ENCODE data around the gene MRGPRX4. TPM values are rescaled to one million over a fixed set of nuclear protein-coding genes. Genes with fewer than 3 reads are reported as not detected.
"Not testable (repeated sequence)": the region's sequence is repeated elsewhere in the genome, so short reads cannot be mapped to it uniquely, and the experiment has no call there.

The MRGPRX4 gene
- not detected in 2 replicates for total RNA-seq (2021)
- not detected for Bru-seq, nascent RNA
- not detected for BruChase-seq, experiment 1, labeled RNA remaining after a 2-hour chase
- BruChase-seq, experiment 2, labeled RNA remaining after a 6-hour chase, result not detected
- long read RNA-seq, result 0 reads

DNA sequence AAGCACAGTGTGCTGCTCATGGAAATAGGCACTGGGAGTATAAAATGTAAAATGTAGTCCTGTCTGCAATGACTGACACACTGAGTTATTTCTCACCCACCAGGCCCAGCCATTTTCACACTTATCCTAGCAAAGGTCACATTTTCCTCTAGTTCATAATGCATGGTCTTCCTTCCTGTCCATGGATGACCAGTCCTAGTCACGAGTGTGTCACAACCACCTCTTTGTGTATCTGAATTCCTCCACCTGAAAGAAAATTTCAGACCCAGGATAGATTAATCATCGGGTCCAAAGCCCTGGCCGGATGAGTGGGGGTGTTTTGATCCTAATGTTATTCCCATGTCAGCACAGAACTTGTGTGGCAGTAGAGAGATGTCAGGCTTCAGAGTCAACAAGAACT lies at the start of gene MRGPRX4:
TSS of gene MRGPRX4 (plus strand) at position 172 of the 400 bp plus-strand sequence. CDS start 420 bp downstream, outside the sequence.
- Histone ChIP-seq H3K4me1 (ENCODE audit: insufficient read depth, low read length, poor library complexity, severe bottlenecking) (no peaks in the 10 kb centered on the region), H3K4me3 (ENCODE audit: low read depth, low read length, poor library complexity, severe bottlenecking) (no peak within 1 kb of the TSS), H3K9me3 (ENCODE audit: low read depth, low read length, poor library complexity, severe bottlenecking) (no peaks in the 10 kb centered on the region), H3K27me3 (replicated peaks; ENCODE audit: insufficient read depth, low read depth, low read length, poor library complexity) (peaks cover 5% of the 10 kb centered on the region), H3K36me3 (ENCODE audit: insufficient read depth, low read length, poor library complexity, severe bottlenecking) (no peaks in the 10 kb centered on the region), H3K27ac (ENCODE audit: low read depth, low read length, poor library complexity, severe bottlenecking) (no peak within 1 kb of the TSS)
- no TSS peak for BruUV-seq (replicated peaks)
- intact Hi-C loops (cut with micrococcal nuclease; ENCODE audit: unreplicated experiment), result no loop called here
- TF ChIP-seq, protein P1, sequence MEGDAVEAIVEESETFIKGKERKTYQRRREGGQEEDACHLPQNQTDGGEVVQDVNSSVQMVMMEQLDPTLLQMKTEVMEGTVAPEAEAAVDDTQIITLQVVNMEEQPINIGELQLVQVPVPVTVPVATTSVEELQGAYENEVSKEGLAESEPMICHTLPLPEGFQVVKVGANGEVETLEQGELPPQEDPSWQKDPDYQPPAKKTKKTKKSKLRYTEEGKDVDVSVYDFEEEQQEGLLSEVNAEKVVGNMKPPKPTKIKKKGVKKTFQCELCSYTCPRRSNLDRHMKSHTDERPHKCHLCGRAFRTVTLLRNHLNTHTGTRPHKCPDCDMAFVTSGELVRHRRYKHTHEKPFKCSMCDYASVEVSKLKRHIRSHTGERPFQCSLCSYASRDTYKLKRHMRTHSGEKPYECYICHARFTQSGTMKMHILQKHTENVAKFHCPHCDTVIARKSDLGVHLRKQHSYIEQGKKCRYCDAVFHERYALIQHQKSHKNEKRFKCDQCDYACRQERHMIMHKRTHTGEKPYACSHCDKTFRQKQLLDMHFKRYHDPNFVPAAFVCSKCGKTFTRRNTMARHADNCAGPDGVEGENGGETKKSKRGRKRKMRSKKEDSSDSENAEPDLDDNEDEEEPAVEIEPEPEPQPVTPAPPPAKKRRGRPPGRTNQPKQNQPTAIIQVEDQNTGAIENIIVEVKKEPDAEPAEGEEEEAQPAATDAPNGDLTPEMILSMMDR (conservative IDR thresholded peaks at IDR 0.05; ENCODE audit: low read depth, low read length), result no peak
- CTCF ChIA-PET, result no interaction called here
- no peak for DNase-seq (ENCODE audit: low spot score)
- POLR2A ChIA-PET (ENCODE audit: low non-redundant PET), result no interaction called here

GRCh38 chr11:18131115-18131514 lies 41.5 kb upstream of the MRGPRX4 start:
- BruUV-seq (replicated peaks), result not testable (repeated sequence)

DNA sequence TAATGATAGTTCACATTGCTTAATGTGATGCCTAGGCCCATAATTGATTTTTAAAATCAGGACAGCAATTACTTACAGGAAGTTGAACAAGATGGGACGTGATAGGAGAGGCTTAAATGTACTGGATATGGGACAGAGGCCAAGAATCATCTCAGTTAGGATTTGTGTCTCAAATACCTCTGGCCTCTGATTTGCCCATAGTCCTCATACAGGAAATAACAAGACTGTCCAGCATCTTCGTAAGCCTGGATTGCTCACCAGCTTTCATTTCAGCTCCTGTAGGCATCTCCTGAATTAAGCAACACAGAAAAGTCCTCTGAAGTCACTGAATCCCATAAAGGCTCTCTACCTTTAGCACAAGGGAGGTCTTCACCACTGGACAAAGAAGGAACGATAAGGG lies 40.3 kb upstream of the MRGPRX4 start, which contains the start of gene MRGPRX3:
TSS of gene MRGPRX3 (plus strand) at position 231 of the 400 bp plus-strand sequence. CDS start 4,632 bp downstream, outside the sequence.
- Histone ChIP-seq H3K4me1 (ENCODE audit: insufficient read depth, low read length, poor library complexity, severe bottlenecking) (no peaks in the 10 kb centered on the region), H3K27me3 (replicated peaks; ENCODE audit: insufficient read depth, low read depth, low read length, poor library complexity) (peaks cover 25% of the 10 kb centered on the region), H3K9me3 (ENCODE audit: low read depth, low read length, poor library complexity, severe bottlenecking) (no peaks in the 10 kb centered on the region), H3K4me3 (ENCODE audit: low read depth, low read length, poor library complexity, severe bottlenecking) (no peak within 1 kb of the TSS), H3K27ac (ENCODE audit: low read depth, low read length, poor library complexity, severe bottlenecking) (no peak within 1 kb of the TSS), H3K36me3 (ENCODE audit: insufficient read depth, low read length, poor library complexity, severe bottlenecking) (no peaks in the 10 kb centered on the region)
- no peak for DNase-seq (ENCODE audit: low spot score)
- no TSS peak for BruUV-seq (replicated peaks)
- intact Hi-C loops (cut with micrococcal nuclease; ENCODE audit: unreplicated experiment), result no loop called here
- CTCF ChIA-PET, result no interaction called here
- no peak for TF ChIP-seq EZH2 (IDR thresholded peaks at IDR 0.05; ENCODE audit: borderline replicate concordance, low read depth, low read length, poor library complexity, severe bottlenecking)
- TF ChIP-seq, protein P1 (conservative IDR thresholded peaks at IDR 0.05; ENCODE audit: low read depth, low read length), result no peak
- POLR2A ChIA-PET (ENCODE audit: low non-redundant PET), result no interaction called here

More at GRCh38 chr11:18131115-18131514, 41.5 kb upstream of the MRGPRX4 start:
- H3K36me3 ChIP-seq (ENCODE audit: insufficient read depth, low read length, poor library complexity, severe bottlenecking); POLR2A ChIA-PET (ENCODE audit: low non-redundant PET); intact Hi-C loops (cut with micrococcal nuclease; ENCODE audit: unreplicated experiment); H3K4me3 ChIP-seq (ENCODE audit: low read depth, low read length, poor library complexity, severe bottlenecking); H3K27ac ChIP-seq (ENCODE audit: low read depth, low read length, poor library complexity, severe bottlenecking); H3K9me3 ChIP-seq (ENCODE audit: low read depth, low read length, poor library complexity, severe bottlenecking); DNase-seq (ENCODE audit: low spot score); CTCF ChIA-PET; H3K4me1 ChIP-seq (ENCODE audit: insufficient read depth, low read length, poor library complexity, severe bottlenecking): not testable (repeated sequence)
- H3K27me3 ChIP-seq (replicated peaks; ENCODE audit: insufficient read depth, low read depth, low read length, poor library complexity), result peaks cover 25% of the 10 kb centered on the region

DNA sequence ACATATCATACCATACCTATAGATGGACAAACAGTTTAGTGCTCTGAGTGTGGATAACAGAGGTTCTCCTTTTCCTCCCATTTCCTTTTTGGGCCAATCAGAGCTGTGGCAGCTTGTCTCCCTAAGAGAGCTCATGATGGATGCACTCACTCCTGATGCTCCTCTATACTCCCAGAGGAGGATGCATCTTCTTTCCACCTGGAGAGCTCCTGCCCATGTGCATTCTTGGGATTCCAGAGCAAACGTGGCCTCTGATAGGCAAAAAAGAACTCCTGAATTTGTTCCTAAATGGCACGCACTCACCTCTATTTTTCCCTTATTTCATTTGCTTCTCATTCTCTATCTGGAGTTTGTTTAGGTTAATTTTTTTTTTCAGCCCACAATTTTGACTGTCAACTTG lies 37.3 kb upstream of the MRGPRX4 start:
- Histone ChIP-seq H3K4me3 (ENCODE audit: low read depth, low read length, poor library complexity, severe bottlenecking) (no peak overlapping the region), H3K27me3 (replicated peaks; ENCODE audit: insufficient read depth, low read depth, low read length, poor library complexity) (peaks cover 31% of the 10 kb centered on the region), H3K9me3 (ENCODE audit: low read depth, low read length, poor library complexity, severe bottlenecking) (no peaks in the 10 kb centered on the region), H3K36me3 (ENCODE audit: insufficient read depth, low read length, poor library complexity, severe bottlenecking) (no peaks in the 10 kb centered on the region), H3K27ac (ENCODE audit: low read depth, low read length, poor library complexity, severe bottlenecking) (no peak overlapping the region), H3K4me1 (ENCODE audit: insufficient read depth, low read length, poor library complexity, severe bottlenecking) (no peaks in the 10 kb centered on the region)
- TF ChIP-seq, protein P1 (conservative IDR thresholded peaks at IDR 0.05; ENCODE audit: low read depth, low read length), result no peak
- no peak for TF ChIP-seq EZH2 (IDR thresholded peaks at IDR 0.05; ENCODE audit: borderline replicate concordance, low read depth, low read length, poor library complexity, severe bottlenecking)
- BruUV-seq (replicated peaks), result no TSS peak
- POLR2A ChIA-PET (ENCODE audit: low non-redundant PET), result no interaction called here
- intact Hi-C loops (cut with micrococcal nuclease; ENCODE audit: unreplicated experiment), result no loop called here
- CTCF ChIA-PET, result no interaction called here
- DNase-seq (ENCODE audit: low spot score), result no peak
